Measurements from ENCODE around the gene VCAN. TPM values are rescaled to one million over a fixed set of nuclear protein-coding genes. Genes with fewer than 3 reads are reported as not detected.

VCAN gene
- total and polyA plus RNA-seq, 2 experiments from 2014 or later = 133 to 404 TPM

DNA sequence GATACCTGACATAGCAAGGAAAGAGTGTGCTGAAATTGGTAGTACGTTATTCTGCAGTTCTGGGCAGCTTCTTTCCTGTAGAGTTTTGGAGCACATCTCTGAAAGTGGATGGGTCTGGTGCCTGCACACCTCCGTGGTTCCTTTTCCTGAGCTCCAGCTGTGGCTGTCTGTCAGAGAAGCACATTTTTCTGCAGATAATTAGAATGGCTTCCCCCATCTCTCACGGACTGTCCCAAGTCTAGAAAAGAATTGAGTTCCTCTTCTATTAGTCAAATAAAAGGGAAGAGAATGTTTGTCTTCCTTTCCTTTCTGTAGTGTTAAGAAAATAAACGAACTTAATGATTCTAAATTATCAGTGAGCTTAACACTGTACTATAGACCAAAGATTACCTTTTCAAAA lies 55.7 kb downstream of the VCAN start:
- Histone ChIP-seq H3K4me3 (no peak overlapping the region), H3K79me2 (replicated peaks; ENCODE audit: insufficient read depth) (0 out of 2 replicates have a peak, but pooled peaks cover 4% of the 10 kb centered on the region), H3K27me3 (ENCODE audit: insufficient read depth) (no peaks in the 10 kb centered on the region), H4K20me1 (replicated peaks; ENCODE audit: insufficient read depth) (peaks cover 3% of the 10 kb centered on the region; the same call in 1 of the 2 replicates), H2AFZ (no peak overlapping the region), H3K27ac (ENCODE audit: low read depth) (no peak overlapping the region), H3F3A (replicated peaks; ENCODE audit: low read depth) (no peaks in the 10 kb centered on the region), H3K9me2 (ENCODE audit: insufficient read depth) (no peaks in the 10 kb centered on the region), H3K36me3 (ENCODE audit: insufficient read depth) (peaks cover 3% of the 10 kb centered on the region; the same call in 1 of the 2 replicates), H3K4me2 (no peak overlapping the region), H3K4me1 (ENCODE audit: insufficient read depth) (no peaks in the 10 kb centered on the region)
- Mint-ChIP-seq H3K36me3 (ENCODE audit: low read depth) (peaks cover 10% of the 10 kb centered on the region; the same call in 2 of the 3 replicates), H3K4me3 (no peak overlapping the region), H3K27me3 (ENCODE audit: insufficient read depth, low read depth, poor library complexity) (no peaks in the 10 kb centered on the region), H3K4me1 (peaks cover 7% of the 10 kb centered on the region; the same call in 2 of the 3 replicates), H3K27ac (no peak overlapping the region), H3K9me3 (no peaks in the 10 kb centered on the region)
- TF ChIP-seq POLR2AphosphoS5 (IDR thresholded peaks at IDR 0.05; ENCODE audit: low read depth) (no peak), CREB1 (CRISPR knock-in tag; IDR thresholded peaks at IDR 0.05; ENCODE audit: low read depth) (no peak), NANOG (IDR thresholded peaks at IDR 0.05; ENCODE audit: borderline replicate concordance) (no peak), ZNF331 (CRISPR knock-in tag; IDR thresholded peaks at IDR 0.05; ENCODE audit: low read depth) (no peak), EZH2phosphoT487 (IDR thresholded peaks at IDR 0.05; ENCODE audit: unreplicated experiment) (no peak), ETS1 (IDR thresholded peaks at IDR 0.05) (no peak), JUNB (IDR thresholded peaks at IDR 0.05; ENCODE audit: unreplicated experiment) (no peak), CTCF (conservative IDR thresholded peaks at IDR 0.05; ENCODE audit: low read depth in 2 of 2) (no peak), EZH2 (IDR thresholded peaks at IDR 0.05; ENCODE audit: low read depth, unreplicated experiment) (no peak), STAT1 (IDR thresholded peaks at IDR 0.05; ENCODE audit: unreplicated experiment) (no peak), ZNF114 (CRISPR knock-in tag; IDR thresholded peaks at IDR 0.05) (no peak)
- TF ChIP-seq, protein P1, sequence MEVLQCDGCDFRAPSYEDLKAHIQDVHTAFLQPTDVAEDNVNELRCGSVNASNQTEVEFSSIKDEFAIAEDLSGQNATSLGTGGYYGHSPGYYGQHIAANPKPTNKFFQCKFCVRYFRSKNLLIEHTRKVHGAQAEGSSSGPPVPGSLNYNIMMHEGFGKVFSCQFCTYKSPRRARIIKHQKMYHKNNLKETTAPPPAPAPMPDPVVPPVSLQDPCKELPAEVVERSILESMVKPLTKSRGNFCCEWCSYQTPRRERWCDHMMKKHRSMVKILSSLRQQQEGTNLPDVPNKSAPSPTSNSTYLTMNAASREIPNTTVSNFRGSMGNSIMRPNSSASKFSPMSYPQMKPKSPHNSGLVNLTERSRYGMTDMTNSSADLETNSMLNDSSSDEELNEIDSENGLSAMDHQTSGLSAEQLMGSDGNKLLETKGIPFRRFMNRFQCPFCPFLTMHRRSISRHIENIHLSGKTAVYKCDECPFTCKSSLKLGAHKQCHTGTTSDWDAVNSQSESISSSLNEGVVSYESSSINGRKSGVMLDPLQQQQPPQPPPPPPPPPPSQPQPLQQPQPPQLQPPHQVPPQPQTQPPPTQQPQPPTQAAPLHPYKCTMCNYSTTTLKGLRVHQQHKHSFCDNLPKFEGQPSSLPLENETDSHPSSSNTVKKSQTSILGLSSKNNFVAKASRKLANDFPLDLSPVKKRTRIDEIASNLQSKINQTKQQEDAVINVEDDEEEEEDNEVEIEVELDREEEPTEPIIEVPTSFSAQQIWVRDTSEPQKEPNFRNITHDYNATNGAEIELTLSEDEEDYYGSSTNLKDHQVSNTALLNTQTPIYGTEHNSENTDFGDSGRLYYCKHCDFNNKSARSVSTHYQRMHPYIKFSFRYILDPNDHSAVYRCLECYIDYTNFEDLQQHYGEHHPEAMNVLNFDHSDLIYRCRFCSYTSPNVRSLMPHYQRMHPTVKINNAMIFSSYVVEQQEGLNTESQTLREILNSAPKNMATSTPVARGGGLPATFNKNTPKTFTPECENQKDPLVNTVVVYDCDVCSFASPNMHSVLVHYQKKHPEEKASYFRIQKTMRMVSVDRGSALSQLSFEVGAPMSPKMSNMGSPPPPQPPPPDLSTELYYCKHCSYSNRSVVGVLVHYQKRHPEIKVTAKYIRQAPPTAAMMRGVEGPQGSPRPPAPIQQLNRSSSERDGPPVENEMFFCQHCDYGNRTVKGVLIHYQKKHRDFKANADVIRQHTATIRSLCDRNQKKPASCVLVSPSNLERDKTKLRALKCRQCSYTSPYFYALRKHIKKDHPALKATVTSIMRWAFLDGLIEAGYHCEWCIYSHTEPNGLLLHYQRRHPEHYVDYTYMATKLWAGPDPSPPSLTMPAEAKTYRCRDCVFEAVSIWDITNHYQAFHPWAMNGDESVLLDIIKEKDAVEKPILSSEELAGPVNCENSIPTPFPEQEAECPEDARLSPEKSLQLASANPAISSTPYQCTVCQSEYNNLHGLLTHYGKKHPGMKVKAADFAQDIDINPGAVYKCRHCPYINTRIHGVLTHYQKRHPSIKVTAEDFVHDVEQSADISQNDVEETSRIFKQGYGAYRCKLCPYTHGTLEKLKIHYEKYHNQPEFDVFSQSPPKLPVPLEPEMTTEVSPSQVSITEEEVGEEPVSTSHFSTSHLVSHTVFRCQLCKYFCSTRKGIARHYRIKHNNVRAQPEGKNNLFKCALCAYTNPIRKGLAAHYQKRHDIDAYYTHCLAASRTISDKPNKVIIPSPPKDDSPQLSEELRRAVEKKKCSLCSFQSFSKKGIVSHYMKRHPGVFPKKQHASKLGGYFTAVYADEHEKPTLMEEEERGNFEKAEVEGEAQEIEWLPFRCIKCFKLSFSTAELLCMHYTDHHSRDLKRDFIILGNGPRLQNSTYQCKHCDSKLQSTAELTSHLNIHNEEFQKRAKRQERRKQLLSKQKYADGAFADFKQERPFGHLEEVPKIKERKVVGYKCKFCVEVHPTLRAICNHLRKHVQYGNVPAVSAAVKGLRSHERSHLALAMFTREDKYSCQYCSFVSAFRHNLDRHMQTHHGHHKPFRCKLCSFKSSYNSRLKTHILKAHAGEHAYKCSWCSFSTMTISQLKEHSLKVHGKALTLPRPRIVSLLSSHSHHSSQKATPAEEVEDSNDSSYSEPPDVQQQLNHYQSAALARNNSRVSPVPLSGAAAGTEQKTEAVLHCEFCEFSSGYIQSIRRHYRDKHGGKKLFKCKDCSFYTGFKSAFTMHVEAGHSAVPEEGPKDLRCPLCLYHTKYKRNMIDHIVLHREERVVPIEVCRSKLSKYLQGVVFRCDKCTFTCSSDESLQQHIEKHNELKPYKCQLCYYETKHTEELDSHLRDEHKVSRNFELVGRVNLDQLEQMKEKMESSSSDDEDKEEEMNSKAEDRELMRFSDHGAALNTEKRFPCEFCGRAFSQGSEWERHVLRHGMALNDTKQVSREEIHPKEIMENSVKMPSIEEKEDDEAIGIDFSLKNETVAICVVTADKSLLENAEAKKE (CRISPR knock-in tag; IDR thresholded peaks at IDR 0.05) = no peak
- TF ChIP-seq, protein P2, sequence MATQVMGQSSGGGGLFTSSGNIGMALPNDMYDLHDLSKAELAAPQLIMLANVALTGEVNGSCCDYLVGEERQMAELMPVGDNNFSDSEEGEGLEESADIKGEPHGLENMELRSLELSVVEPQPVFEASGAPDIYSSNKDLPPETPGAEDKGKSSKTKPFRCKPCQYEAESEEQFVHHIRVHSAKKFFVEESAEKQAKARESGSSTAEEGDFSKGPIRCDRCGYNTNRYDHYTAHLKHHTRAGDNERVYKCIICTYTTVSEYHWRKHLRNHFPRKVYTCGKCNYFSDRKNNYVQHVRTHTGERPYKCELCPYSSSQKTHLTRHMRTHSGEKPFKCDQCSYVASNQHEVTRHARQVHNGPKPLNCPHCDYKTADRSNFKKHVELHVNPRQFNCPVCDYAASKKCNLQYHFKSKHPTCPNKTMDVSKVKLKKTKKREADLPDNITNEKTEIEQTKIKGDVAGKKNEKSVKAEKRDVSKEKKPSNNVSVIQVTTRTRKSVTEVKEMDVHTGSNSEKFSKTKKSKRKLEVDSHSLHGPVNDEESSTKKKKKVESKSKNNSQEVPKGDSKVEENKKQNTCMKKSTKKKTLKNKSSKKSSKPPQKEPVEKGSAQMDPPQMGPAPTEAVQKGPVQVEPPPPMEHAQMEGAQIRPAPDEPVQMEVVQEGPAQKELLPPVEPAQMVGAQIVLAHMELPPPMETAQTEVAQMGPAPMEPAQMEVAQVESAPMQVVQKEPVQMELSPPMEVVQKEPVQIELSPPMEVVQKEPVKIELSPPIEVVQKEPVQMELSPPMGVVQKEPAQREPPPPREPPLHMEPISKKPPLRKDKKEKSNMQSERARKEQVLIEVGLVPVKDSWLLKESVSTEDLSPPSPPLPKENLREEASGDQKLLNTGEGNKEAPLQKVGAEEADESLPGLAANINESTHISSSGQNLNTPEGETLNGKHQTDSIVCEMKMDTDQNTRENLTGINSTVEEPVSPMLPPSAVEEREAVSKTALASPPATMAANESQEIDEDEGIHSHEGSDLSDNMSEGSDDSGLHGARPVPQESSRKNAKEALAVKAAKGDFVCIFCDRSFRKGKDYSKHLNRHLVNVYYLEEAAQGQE (IDR thresholded peaks at IDR 0.05; ENCODE audit: unreplicated experiment) = no peak
- DNase-seq (ENCODE audit: low spot score) (no peak), ATAC-seq (no peak)

Data from GM23338 (cell line).